Stimulated activated naive CD4-positive, alpha-beta T cell (primary cell): Measurements from ENCODE around the gene TMEM141.
"Not testable (repeated sequence)": the region's sequence is repeated elsewhere in the genome, so short reads cannot be mapped to it uniquely, and the experiment has no call there.

Experiments used
- DNase-seq, 6 experiments: peaks; one replicate each; lab custom pipeline; 2025; lab: John Stamatoyannopoulos, UW

TMEM141 gene

DNA sequence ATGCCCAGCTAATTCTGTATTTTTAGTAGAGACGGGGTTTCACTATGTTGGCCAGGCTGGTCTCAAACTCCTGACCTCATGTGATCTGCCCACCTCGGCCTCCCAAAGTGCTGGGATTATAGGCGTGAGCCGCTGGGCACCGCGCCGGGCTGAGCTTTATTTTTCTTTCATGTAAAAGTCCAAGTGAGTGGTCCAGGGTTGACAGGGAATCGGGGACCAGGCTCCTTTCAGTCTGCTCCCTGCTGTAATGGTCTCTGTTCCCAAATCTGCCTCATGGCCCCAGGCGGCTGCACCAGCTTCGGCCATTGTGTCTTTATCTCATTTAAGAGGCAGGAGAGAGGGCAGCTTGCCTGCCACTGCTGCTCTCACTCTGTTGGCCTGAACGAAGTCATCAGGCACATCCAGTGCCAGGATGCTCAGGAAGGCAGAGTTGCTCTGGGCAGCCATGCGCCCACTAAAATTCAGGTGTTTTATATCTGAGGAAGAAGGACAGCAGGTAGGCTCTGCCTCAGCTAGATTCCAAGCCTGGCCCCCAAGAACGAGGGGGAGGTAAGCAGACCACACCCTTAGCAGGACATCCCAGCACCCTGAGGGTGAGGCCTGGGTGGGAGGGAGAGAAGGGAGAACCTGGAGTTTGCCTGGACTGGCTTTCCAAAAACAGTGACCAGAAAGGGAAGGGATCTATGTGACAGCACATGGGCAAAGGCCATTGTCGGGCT lies 3.3 kb downstream of the TMEM141 start:
- no peak for DNase-seq

- no peak for DNase-seq
These were observed 3.8 kb downstream of the TMEM141 start for GRCh38 chr9:136795000-136795348.

DNA sequence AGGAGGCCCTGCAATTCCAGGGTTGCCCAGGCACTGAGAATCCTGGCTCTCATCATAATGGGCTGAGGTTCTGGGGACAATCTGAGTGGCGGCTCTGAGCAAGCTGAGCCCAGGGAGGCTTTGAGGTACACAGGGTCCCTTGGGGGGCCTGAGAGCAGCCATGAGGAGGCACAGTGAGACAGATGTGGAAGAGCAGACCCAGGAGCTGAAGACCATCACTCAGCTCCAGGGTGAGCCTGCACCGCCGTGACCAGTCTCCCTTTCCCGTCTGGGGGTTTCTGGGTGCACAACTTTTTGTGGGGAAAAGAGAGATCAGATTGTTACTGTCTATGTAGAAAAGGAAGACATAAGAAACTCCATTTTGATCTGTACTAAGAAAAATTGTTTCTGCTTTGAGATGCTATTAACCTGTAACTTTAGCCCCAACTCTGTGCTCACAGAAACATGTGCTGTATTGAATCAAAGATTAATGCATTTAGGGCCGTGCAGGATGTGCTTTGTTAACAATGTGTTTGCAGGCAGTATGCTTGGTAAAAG lies 5.2 kb downstream of the TMEM141 start, which contains the start of gene CCDC183:
CCDC183 (plus strand) TSS at position 101 of the 537 bp plus-strand sequence; CDS start at position 161, 60 bp downstream.
- DNase-seq = peak in 1 of 6 experiments; percentile 13

- DNase-seq = not testable (repeated sequence)
These were observed 5.7 kb downstream of the TMEM141 start for GRCh38 chr9:136796775-136797347.

DNA sequence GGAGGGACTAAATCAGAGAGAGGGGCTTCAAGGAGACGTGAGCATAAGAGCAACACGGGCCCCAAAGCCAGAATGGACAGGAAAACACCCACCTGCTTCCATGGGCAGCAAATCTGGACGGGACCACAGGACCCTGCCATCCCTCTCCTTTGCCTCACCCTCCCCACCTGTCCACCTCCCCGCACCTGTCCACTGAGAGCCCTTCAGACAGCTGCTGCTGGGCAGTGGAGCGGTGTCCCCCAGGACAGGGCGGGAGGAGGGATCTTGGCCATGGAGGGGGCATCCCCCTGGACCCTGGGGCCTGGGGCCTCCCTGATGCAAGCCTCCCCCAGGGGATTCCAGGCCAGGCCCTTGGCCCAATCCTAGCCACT lies 7.5 kb downstream of the TMEM141 start:
- no peak for DNase-seq

- DNase-seq = no peak
These were observed 8.1 kb downstream of the TMEM141 start for GRCh38 chr9:136799079-136799853.

GRCh38 chr9:136799854-136800657 lies 8.9 kb downstream of the TMEM141 start:
- DNase-seq = peak; percentile 76 to 95 (median 89)

DNA sequence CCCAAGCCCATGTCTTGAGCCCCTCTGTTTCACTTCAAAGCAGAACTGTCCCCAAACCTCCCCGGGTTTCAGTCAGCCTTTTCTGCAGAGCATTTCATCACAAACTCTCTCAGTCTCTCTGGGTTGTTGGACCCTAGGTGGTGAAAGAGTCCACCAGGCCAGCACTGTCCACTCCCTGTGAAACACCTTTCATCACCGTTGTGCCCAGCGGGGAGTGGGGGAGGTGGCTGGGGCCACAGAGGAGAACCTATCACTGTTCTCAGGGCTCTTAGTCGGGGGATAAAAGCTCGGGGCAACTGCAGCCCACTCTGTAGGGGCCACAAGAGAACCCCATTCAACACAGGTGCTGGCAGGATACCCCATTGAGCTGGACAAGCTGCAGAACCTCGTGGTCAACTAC lies 11.2 kb downstream of the TMEM141 start:
- DNase-seq = no peak

DNA sequence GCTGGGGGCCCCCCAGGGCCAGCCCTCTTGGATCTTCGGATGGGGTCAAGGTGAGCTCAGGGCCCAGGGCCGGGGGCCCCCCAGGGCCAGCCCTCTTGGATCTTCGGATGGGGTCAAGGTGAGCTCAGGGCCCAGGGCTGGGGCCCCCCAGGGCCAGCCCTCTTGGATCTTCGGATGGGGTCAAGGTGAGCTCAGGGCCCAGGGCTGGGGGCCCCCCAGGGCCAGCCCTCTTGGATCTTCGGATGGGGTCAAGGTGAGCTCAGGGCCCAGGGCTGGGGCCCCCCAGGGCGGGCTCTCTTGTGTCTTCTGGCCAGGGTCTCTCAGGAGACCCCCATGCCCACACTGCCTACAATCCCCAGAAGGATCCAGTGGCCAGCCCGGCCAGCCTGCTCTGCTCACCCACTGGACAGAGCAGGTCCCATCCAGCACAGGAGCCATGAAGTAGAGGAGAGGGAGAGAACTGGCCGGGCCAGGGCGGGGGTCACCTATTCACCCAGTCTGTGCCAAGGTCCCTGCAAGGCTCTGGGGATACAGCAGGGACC lies 11.9 kb downstream of the TMEM141 start:
- DNase-seq = not testable (repeated sequence)

- no peak for DNase-seq
These were observed 12.7 kb downstream of the TMEM141 start for GRCh38 chr9:136803551-136804508.

DNA sequence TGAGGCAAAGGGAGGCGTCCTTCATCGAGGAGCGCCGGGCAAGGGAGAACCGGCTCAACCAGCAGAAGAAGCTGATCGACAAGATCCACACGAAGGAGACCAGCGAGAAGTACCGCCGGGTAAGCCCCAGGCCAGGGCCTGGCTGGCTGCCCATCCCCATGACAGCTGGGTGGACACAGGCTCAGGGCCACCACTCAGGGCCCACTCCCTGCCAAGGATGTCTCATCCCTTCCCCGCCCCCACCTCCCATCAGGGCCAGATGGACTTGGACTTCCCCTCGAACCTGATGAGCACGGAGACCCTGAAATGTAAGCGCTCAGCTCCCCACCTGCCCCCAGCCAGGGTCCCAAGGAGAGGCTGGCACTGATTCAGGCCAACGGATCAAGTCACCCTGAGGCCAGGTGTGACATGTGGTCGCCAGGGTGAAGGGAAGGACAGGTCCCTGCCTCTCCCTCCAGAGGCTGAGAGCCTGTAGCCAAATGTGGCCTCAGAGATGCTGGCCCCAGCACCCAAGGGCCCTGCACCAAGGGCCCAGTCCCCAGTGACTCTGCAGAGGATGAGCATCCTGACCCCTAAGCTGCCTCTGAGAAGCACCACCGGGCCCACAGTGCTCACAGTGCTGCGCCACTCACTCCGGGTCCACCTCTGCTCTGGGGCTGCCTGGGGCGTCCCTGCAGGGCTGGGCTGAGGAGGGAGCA lies 13.5 kb downstream of the TMEM141 start:
- DNase-seq = no peak

DNA sequence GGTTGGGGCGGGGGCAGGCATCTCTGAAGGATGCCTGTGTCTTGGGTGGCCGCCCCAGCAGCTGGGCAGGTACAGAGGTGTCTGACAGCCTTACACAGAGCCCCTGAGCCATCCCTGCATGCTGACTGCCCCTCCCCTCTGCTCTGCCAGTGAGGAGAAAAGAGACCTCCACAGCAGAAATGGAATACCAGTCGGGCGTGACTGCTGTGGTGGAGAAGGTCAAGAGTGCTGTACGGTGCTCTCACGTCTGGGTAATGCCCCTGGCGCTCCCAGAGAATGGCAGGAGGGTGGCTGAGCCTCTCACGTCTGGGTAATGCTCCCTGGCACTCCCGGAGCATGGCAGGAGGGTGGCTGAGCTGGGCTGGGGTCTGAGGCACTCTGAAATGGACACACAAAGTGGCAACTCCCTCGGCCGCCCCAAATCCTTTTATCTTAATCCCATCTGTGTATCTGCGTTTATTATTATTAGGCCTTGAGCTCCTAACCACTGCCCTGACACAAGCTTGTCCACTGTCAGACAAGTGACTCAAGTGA lies 14.1 kb downstream of the TMEM141 start:
- DNase-seq = no peak

GRCh38 chr9:136806067-136806466 lies 14.9 kb downstream of the TMEM141 start:
- DNase-seq = no peak

DNA sequence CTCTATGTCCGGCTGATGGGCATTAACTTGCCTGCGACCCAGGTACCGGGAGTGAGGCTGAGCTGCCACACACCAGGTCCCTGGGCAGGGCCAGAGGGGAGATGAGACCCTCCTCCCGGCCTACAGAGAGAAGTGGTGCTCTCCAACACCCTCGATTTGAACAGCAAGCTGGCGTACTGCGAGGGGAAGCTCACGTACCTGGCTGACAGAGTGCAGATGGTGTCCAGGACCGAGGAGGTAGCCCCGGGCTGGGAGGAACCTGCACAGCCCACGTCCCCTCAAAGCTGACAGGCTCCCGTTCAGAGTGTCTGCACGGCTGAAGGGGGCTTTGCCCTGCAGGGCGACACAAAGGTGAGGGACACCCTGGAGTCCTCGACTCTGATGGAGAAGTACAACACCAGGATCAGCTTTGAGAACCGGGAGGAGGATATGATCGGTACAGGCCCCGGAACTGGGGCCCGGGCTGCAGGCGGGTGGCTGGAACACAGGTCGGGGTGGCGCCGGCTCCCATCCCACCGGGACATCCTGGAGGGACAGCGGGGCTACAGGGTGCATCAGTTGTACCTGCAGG lies 15.6 kb downstream of the TMEM141 start:
- DNase-seq = no peak

- peak; percentile 73 to 88 (median 78) for DNase-seq
These were observed 16.3 kb downstream of the TMEM141 start, which contains the start of gene RABL6 for GRCh38 chr9:136807281-136808074. RABL6 (plus strand) TSS chr9:136807948; CDS start chr9:136808197, 249 bp downstream.

GRCh38 chr9:136808075-136808805 lies 17.1 kb downstream of the TMEM141 start:
- peak; percentile 17 to 78 (median 46) for DNase-seq

DNA sequence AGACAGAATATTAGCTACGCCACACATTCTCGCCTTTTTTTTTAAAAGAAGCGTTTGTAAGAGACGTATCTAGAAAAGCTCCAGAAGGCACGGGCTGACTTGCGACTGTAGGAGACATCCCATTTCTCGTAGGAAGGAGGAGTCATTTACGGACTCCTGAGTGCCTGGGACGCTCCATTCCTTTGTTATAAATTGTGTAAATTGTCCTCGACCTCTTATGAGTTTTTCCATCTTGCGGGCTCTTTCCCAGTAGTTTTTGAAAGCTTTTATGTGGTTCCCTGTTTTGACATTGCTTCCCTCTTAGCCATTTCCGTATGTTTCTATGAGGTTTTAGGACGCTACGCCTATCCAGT lies 17.6 kb downstream of the TMEM141 start:
- DNase-seq = no peak
